HEK293 (cell line): ENCODE measurements around the gene SPACA9.
A peak's percentile ranks its signal among the peaks of the same experiment; 100 is the strongest.

Experiments
- CTCF ChIA-PET: fragments of 350-600 bp; formaldehyde crosslinking; extraction: SDS; loops from one replicate; lab custom pipeline; 2021; ENCODE audit warnings: antibody characterized with exemption; lab: Yijun Ruan, JAX
- POLR2A ChIA-PET: fragments of 300-600 bp; formaldehyde crosslinking; extraction: SDS; loops from one replicate; lab custom pipeline; 2020; ENCODE audit warnings: antibody characterized with exemption, inconsistent platforms; lab: Yijun Ruan, JAX
- H3K27ac ChIP-seq: fragments of 200-500 bp; sonication (Bioruptor generic); 2 replicates; pipeline ENCODE4 v1.5.1; 2014; ENCODE audit warnings: low read depth, low read length, control low read depth, inconsistent platforms; ENCODE audit errors: extremely low read depth
- H3K36me3 ChIP-seq, 2 experiments: fragments of 200-500 bp in 1 of 2; sonication (Bioruptor generic) in 1 of 2; 1 replicate in 1 of 2; 2 replicates in 1 of 2; pipeline ENCODE4 v1.5.1; 2014 to 2017; ENCODE audit warnings: inconsistent platforms in 2 of 2, low read length in 2 of 2; ENCODE audit not compliant: control insufficient read depth in 2 of 2, insufficient read depth in 1 of 2
- H3K4me1 ChIP-seq: fragments of 200-500 bp; sonication (Bioruptor generic); 2 replicates; pipeline ENCODE4 v1.5.1; 2014; ENCODE audit warnings: mild to moderate bottlenecking, low read length, inconsistent platforms; ENCODE audit not compliant: control insufficient read depth, insufficient read depth
- H3K4me3 ChIP-seq: 2 replicates; pipeline ENCODE4 v1.5.1; 2011; ENCODE audit warnings: low read depth, mild to moderate bottlenecking, control low read depth, low read length, moderate library complexity
- H3K9me3 ChIP-seq: fragments of 200-500 bp; sonication (Bioruptor generic); 2 replicates; pipeline ENCODE4 v1.5.1; 2014; ENCODE audit warnings: low read depth, low read length, inconsistent platforms; ENCODE audit not compliant: control insufficient read depth, insufficient read depth
- GLI4 ChIP-seq: fragments of 450-650 bp; formaldehyde crosslinking; IDR thresholded peaks from 2 replicates; pipeline ENCODE4 v1.5.1; 2016; ENCODE audit warnings: missing biosample characterization, missing genetic modification characterization
- GLIS1 ChIP-seq: fragments of 450-650 bp; formaldehyde crosslinking; IDR thresholded peaks from 2 replicates; pipeline ENCODE4 v1.5.1; 2016; ENCODE audit warnings: missing biosample characterization, missing genetic modification characterization
- HIC1 ChIP-seq: fragments of 450-650 bp; formaldehyde crosslinking; IDR thresholded peaks from 2 replicates; pipeline ENCODE4 v1.5.1; 2016; ENCODE audit warnings: missing biosample characterization, missing genetic modification characterization
- KLF8 ChIP-seq: fragments of 450-650 bp; formaldehyde crosslinking; IDR thresholded peaks from 2 replicates; pipeline ENCODE4 v1.5.1; 2016; ENCODE audit warnings: missing biosample characterization, missing genetic modification characterization
- MYNN ChIP-seq: fragments of 450-650 bp; formaldehyde crosslinking; IDR thresholded peaks from 2 replicates; pipeline ENCODE4 v1.5.1; 2016; ENCODE audit warnings: missing biosample characterization, missing genetic modification characterization, borderline replicate concordance
- PRDM4 ChIP-seq: fragments of 450-650 bp; formaldehyde crosslinking; IDR thresholded peaks from 2 replicates; pipeline ENCODE4 v1.5.1; 2017; ENCODE audit warnings: missing biosample characterization, missing genetic modification characterization
- REPIN1 ChIP-seq: fragments of 450-650 bp; formaldehyde crosslinking; IDR thresholded peaks from 2 replicates; pipeline ENCODE4 v1.5.1; 2017; ENCODE audit warnings: missing biosample characterization, missing genetic modification characterization, low read depth
- ZFHX2 ChIP-seq: fragments of 450-650 bp; formaldehyde crosslinking; conservative IDR thresholded peaks from 2 replicates; pipeline ENCODE4 v1.5.1; 2016; ENCODE audit warnings: missing biosample characterization, missing genetic modification characterization
- ZIC2 ChIP-seq: fragments of 450-650 bp; formaldehyde crosslinking; IDR thresholded peaks from 2 replicates; pipeline ENCODE4 v1.5.1; 2016; ENCODE audit warnings: missing biosample characterization, missing genetic modification characterization
- ZNF114 ChIP-seq: fragments of 450-650 bp; formaldehyde crosslinking; IDR thresholded peaks from 2 replicates; pipeline ENCODE4 v1.5.0; 2017; ENCODE audit warnings: missing biosample characterization, missing genetic modification characterization
- ZNF148 ChIP-seq: fragments of 450-650 bp; formaldehyde crosslinking; IDR thresholded peaks from 2 replicates; pipeline ENCODE4 v1.5.0; 2017; ENCODE audit warnings: missing biosample characterization, missing genetic modification characterization, borderline replicate concordance
- ZNF274 ChIP-seq, 2 experiments: fragments of 200-500 bp in 1 of 2; fragments of 450-650 bp in 1 of 2; sonication (Bioruptor generic) in 1 of 2; formaldehyde crosslinking in 1 of 2; IDR thresholded peaks; 2 replicates each; pipeline versions ENCODE4 v1.5.1 to v1.6.1; 2014 to 2016; ENCODE audit warnings: borderline replicate concordance in 1 of 2, inconsistent platforms in 1 of 2, low read length in 1 of 2, missing biosample characterization in 1 of 2, missing genetic modification characterization in 1 of 2
- ZNF394 ChIP-seq: fragments of 450-650 bp; formaldehyde crosslinking; IDR thresholded peaks from 2 replicates; pipeline ENCODE4 v1.5.1; 2016; ENCODE audit warnings: missing biosample characterization, missing genetic modification characterization, mild to moderate bottlenecking, moderate library complexity, borderline replicate concordance
- ZNF549 ChIP-seq: fragments of 450-650 bp; IDR thresholded peaks from 2 replicates; pipeline ENCODE4 v1.5.1; 2018; ENCODE audit warnings: missing biosample characterization, missing genetic modification characterization, mild to moderate bottlenecking, inconsistent platforms, moderate library complexity
- ZNF580 ChIP-seq: fragments of 450-650 bp; formaldehyde crosslinking; IDR thresholded peaks from 2 replicates; pipeline ENCODE4 v1.5.1; 2016; ENCODE audit warnings: missing biosample characterization, missing genetic modification characterization
- ZSCAN18 ChIP-seq: fragments of 450-650 bp; formaldehyde crosslinking; IDR thresholded peaks from 2 replicates; pipeline ENCODE4 v1.5.1; 2016; ENCODE audit warnings: missing biosample characterization, missing genetic modification characterization
- ZSCAN23 ChIP-seq: fragments of 450-650 bp; formaldehyde crosslinking; IDR thresholded peaks from 2 replicates; pipeline ENCODE4 v1.5.1; 2016; ENCODE audit warnings: missing biosample characterization, missing genetic modification characterization
- ZSCAN5A ChIP-seq: fragments of 450-650 bp; formaldehyde crosslinking; IDR thresholded peaks from 2 replicates; pipeline ENCODE4 v1.5.1; 2016; ENCODE audit warnings: missing biosample characterization, missing genetic modification characterization

The SPACA9 gene

GRCh38 chr9:132834343-132834742 is 44.4 kb upstream of the SPACA9 start (continued):
- TF ChIP-seq HIC1 (tag by site-specific recombination) (no peak), ZNF114 (tag by site-specific recombination) (no peak), PRDM4 (tag by site-specific recombination) (no peak)

GRCh38 chr9:132837501-132838286 is 41.0 kb upstream of the SPACA9 start:
- ChIA-PET CTCF (interaction anchor here (0.6 to 0.7 kb wide), 2 partner anchors 12 to 64 kb away, joined by 3 read pairs; no protein-coding TSS in a partner anchor), POLR2A (no interaction called here)

GRCh38 chr9:132838291-132838690 is 40.4 kb upstream of the SPACA9 start:
- H3K9me3 ChIP-seq, result no peaks in the 10 kb centered on the region
- no peaks in the 10 kb centered on the region for H3K36me3 ChIP-seq
- ChIA-PET POLR2A (no interaction called here), CTCF (interaction anchor here (0.7 kb wide), 1 partner anchor 13 kb away, joined by 3 read pairs; no protein-coding TSS in a partner anchor)
- no peaks in the 10 kb centered on the region for H3K4me1 ChIP-seq
- no peak overlapping the region for H3K4me3 ChIP-seq
- no peak overlapping the region for H3K27ac ChIP-seq
- TF ChIP-seq ZNF394 (tag by site-specific recombination) (no peak), ZSCAN18 (tag by site-specific recombination) (no peak), ZFHX2 (tag by site-specific recombination) (no peak), ZNF549 (no peak), GLIS1 (tag by site-specific recombination) (no peak), GLI4 (tag by site-specific recombination) (no peak), ZSCAN23 (tag by site-specific recombination) (no peak), REPIN1 (tag by site-specific recombination) (no peak), ZNF274 (IDR thresholded peaks at IDR 0.05; ENCODE audit: low read length) (no peak), ZNF274 (tag by site-specific recombination; IDR thresholded peaks at IDR 0.05; ENCODE audit: borderline replicate concordance) (no peak), ZNF580 (tag by site-specific recombination) (no peak)

More at GRCh38 chr9:132837501-132838286, 41.0 kb upstream of the SPACA9 start:
- no peak for TF ChIP-seq ZNF148 (tag by site-specific recombination)
- TF ChIP-seq ZSCAN5A (tag by site-specific recombination), result no peak
- TF ChIP-seq ZIC2, result peak; percentile 21; the same call in 1 of the 2 replicates
- TF ChIP-seq KLF8 (tag by site-specific recombination), result no peak
- no peak for TF ChIP-seq MYNN
- H3K4me3 ChIP-seq, result no peak overlapping the region
- H3K4me1 ChIP-seq, result no peaks in the 10 kb centered on the region
- H3K36me3 ChIP-seq, result no peaks in the 10 kb centered on the region
- H3K9me3 ChIP-seq, result no peaks in the 10 kb centered on the region
- H3K27ac ChIP-seq, result no peak overlapping the region
